H1 (cell line): ENCODE results near the gene RPL7A. TPM values are rescaled to one million over a fixed set of nuclear protein-coding genes. Genes with fewer than 3 reads are reported as not detected.

Experiments used
- CTCF ChIA-PET: fragments of 300-600 bp; sonication (Branson Sonifier 250); formaldehyde crosslinking; loops from one replicate; lab custom pipeline; 2021; ENCODE audit not compliant: partially characterized antibody; lab: Charles Lee
- POLR2A ChIA-PET: fragments of 300-600 bp; sonication (Branson Sonifier 250); formaldehyde crosslinking; loops from one replicate; lab custom pipeline; 2021; ENCODE audit warnings: inconsistent platforms; ENCODE audit not compliant: partially characterized antibody; lab: Charles Lee
- DNase-seq, 2 experiments: peaks; one replicate each; pipeline versions ENCODE4 v3.0.0 to v3.0.0-alpha.2; 2010 to 2022; ENCODE audit warnings: low spot score in 2 of 2, low read depth in 1 of 2, mixed read lengths in 1 of 2
- FAIRE-seq: peaks from 2 replicates; lab custom pipeline; 2011; peaks lifted over from hg19 to GRCh38; lab: Jason Lieb, UNC
- H2AFZ ChIP-seq: 2 replicates; pipeline ENCODE4 v1.8.1; 2012; ENCODE audit warnings: low read length, inconsistent platforms
- H2AK5ac ChIP-seq: 2 replicates; pipeline ENCODE4 v1.6.1; 2013; ENCODE audit warnings: low read depth, low read length
- H2BK120ac ChIP-seq: replicated peaks from 2 replicates; pipeline ENCODE3; 2013; ENCODE audit warnings: low read depth, low read length, inconsistent platforms
- H2BK12ac ChIP-seq: 2 replicates; pipeline ENCODE4 v1.6.1; 2013; ENCODE audit warnings: low read depth, low read length
- H2BK15ac ChIP-seq: 2 replicates; pipeline ENCODE4 v1.6.1; 2013; ENCODE audit warnings: low read length
- H2BK20ac ChIP-seq: 2 replicates; pipeline ENCODE4 v1.6.1; 2013; ENCODE audit warnings: low read length
- H2BK5ac ChIP-seq: 2 replicates; pipeline ENCODE4 v1.6.1; 2013; ENCODE audit warnings: low read depth, low read length
- H3K14ac ChIP-seq: 2 replicates; pipeline ENCODE4 v1.6.1; 2013; ENCODE audit warnings: inconsistent platforms; ENCODE audit not compliant: insufficient read length
- H3K18ac ChIP-seq: 2 replicates; pipeline ENCODE4 v1.6.1; 2013; ENCODE audit warnings: low read length; ENCODE audit errors: extremely low read depth
- H3K23ac ChIP-seq: 2 replicates; pipeline ENCODE4 v1.6.1; 2013; ENCODE audit warnings: inconsistent platforms; ENCODE audit not compliant: insufficient read length
- H3K23me2 ChIP-seq: 2 replicates; pipeline ENCODE4 v1.6.1; 2013; ENCODE audit warnings: low read depth, low read length
- H3K27ac ChIP-seq: 2 replicates; pipeline ENCODE4 v1.6.1; 2011; ENCODE audit warnings: low read depth, low read length, inconsistent platforms
- H3K27me3 ChIP-seq, 4 experiments: replicated peaks in 1 of 4; 1 replicate in 1 of 4; 2 replicates in 3 of 4; pipeline versions ENCODE4 v1.6.1 to v1.8.1; 2011 to 2013; ENCODE audit warnings: low read length in 3 of 4, mild to moderate bottlenecking in 3 of 4, inconsistent platforms in 2 of 4, mixed read lengths in 2 of 4, moderate library complexity in 1 of 4; ENCODE audit not compliant: control insufficient read depth in 3 of 4, insufficient read depth in 3 of 4; ENCODE audit errors: extremely low read depth in 1 of 4
- H3K36me3 ChIP-seq, 4 experiments: 2 replicates each; pipeline versions ENCODE4 v1.6.1 to v1.8.1; 2011 to 2013; ENCODE audit warnings: mild to moderate bottlenecking in 4 of 4, low read length in 3 of 4, moderate library complexity in 2 of 4, control low read depth in 1 of 4, inconsistent platforms in 1 of 4; ENCODE audit not compliant: insufficient read depth in 4 of 4, control insufficient read depth in 2 of 4
- H3K4ac ChIP-seq: replicated peaks from 2 replicates; pipeline ENCODE3; 2013; ENCODE audit warnings: low read length, low read depth, mixed read lengths, inconsistent platforms; ENCODE audit not compliant: insufficient read length
- H3K4me1 ChIP-seq, 4 experiments: replicated peaks in 1 of 4; 1 replicate in 1 of 4; 2 replicates in 3 of 4; pipeline versions ENCODE4 v1.6.1 to v1.8.1; 2011 to 2013; ENCODE audit warnings: low read length in 3 of 4, inconsistent platforms in 2 of 4, mixed read lengths in 1 of 4; ENCODE audit not compliant: insufficient read depth in 4 of 4, control insufficient read depth in 3 of 4
- H3K4me2 ChIP-seq, 2 experiments: 2 replicates each; pipeline versions ENCODE4 v1.6.1 to v1.8.1; 2011 to 2013; ENCODE audit warnings: low read depth in 2 of 2, low read length in 2 of 2, control low read depth in 1 of 2, inconsistent platforms in 1 of 2, mild to moderate bottlenecking in 1 of 2; ENCODE audit not compliant: insufficient read depth in 1 of 2
- H3K4me3 ChIP-seq, 4 experiments: fragments of 200-600, 300-600 bp in 1 of 4; sonication (generic), shearing (Covaris generic), sonication (Bioruptor Twin) in 1 of 4; 2 replicates each; pipeline versions ENCODE4 v1.5.1 to v1.8.1; 2011 to 2016; ENCODE audit warnings: low read length in 4 of 4, low read depth in 3 of 4, control low read depth in 2 of 4, inconsistent platforms in 2 of 4, mild to moderate bottlenecking in 2 of 4, mixed read lengths in 1 of 4, moderate library complexity in 1 of 4; ENCODE audit not compliant: insufficient read depth in 2 of 4; ENCODE audit errors: extremely low read depth in 1 of 4
- H3K56ac ChIP-seq: replicated peaks from 2 replicates; pipeline ENCODE3; 2013; ENCODE audit warnings: low read depth, mild to moderate bottlenecking, mixed read lengths, low read length, inconsistent platforms; ENCODE audit not compliant: insufficient read length
- H3K79me1 ChIP-seq: 2 replicates; pipeline ENCODE4 v1.6.1; 2013; ENCODE audit warnings: low read depth, low read length, control low read depth
- H3K79me2 ChIP-seq, 2 experiments: 2 replicates each; pipeline versions ENCODE4 v1.6.1 to v1.8.1; 2012 to 2013; ENCODE audit warnings: low read length in 2 of 2, mild to moderate bottlenecking in 2 of 2, inconsistent platforms in 1 of 2; ENCODE audit not compliant: insufficient read depth in 2 of 2, control insufficient read depth in 1 of 2
- H3K9ac ChIP-seq, 4 experiments: replicated peaks in 1 of 4; 1 replicate in 1 of 4; 2 replicates in 3 of 4; pipeline versions ENCODE4 v1.6.1 to v1.8.1; 2011 to 2013; ENCODE audit warnings: low read depth in 3 of 4, low read length in 3 of 4, control low read depth in 2 of 4, mild to moderate bottlenecking in 2 of 4, moderate library complexity in 2 of 4, inconsistent platforms in 1 of 4; ENCODE audit errors: extremely low read depth in 1 of 4
- H3K9me3 ChIP-seq, 2 experiments: 2 replicates each; pipeline versions ENCODE4 v1.6.1 to v1.8.1; 2012 to 2013; ENCODE audit warnings: mild to moderate bottlenecking in 2 of 2, moderate library complexity in 2 of 2, control low read depth in 1 of 2, inconsistent platforms in 1 of 2, low read depth in 1 of 2, low read length in 1 of 2, mixed read lengths in 1 of 2; ENCODE audit not compliant: insufficient read depth in 2 of 2
- H4K20me1 ChIP-seq, 2 experiments: replicated peaks in 1 of 2; 2 replicates each; pipeline versions ENCODE3 to v1.8.1; 2011 to 2013; ENCODE audit warnings: inconsistent platforms in 2 of 2, low read length in 2 of 2, mild to moderate bottlenecking in 1 of 2; ENCODE audit not compliant: insufficient read depth in 2 of 2, control insufficient read depth in 1 of 2
- H4K5ac ChIP-seq: 2 replicates; pipeline ENCODE4 v1.6.1; 2013; ENCODE audit warnings: low read length, low read depth, mixed read lengths, inconsistent platforms; ENCODE audit not compliant: insufficient read length
- H4K8ac ChIP-seq: 2 replicates; pipeline ENCODE4 v1.8.0; 2013; ENCODE audit warnings: mild to moderate bottlenecking, moderate library complexity, low read length, inconsistent platforms; ENCODE audit not compliant: insufficient read depth; ENCODE audit errors: extremely low read depth
- H4K91ac ChIP-seq: replicated peaks from 2 replicates; pipeline ENCODE3; 2013; ENCODE audit warnings: low read length, mixed read lengths, inconsistent platforms; ENCODE audit not compliant: insufficient read length
- ATF2 ChIP-seq: IDR thresholded peaks from 2 replicates; pipeline ENCODE4 v1.6.1; 2012; ENCODE audit warnings: low read length, inconsistent platforms
- GABPA ChIP-seq: IDR thresholded peaks from 2 replicates; pipeline ENCODE4 v1.6.1; 2011; ENCODE audit warnings: mild to moderate bottlenecking, low read length, moderate library complexity, borderline replicate concordance; ENCODE audit not compliant: insufficient read depth
- HDAC6 ChIP-seq: IDR thresholded peaks from one replicate; pipeline ENCODE4 v1.7.1; 2012; ENCODE audit warnings: low read depth, mild to moderate bottlenecking, inconsistent platforms, low read length, moderate library complexity
- PHF8 ChIP-seq: fragments of 200-600 bp; sonication (generic); conservative IDR thresholded peaks from 2 replicates; pipeline ENCODE4 v1.7.1; 2012; ENCODE audit warnings: low read depth, mild to moderate bottlenecking, inconsistent platforms, low read length, moderate library complexity
- RBBP5 ChIP-seq: IDR thresholded peaks from 2 replicates; pipeline ENCODE4 v1.7.1; 2012; ENCODE audit warnings: low read depth, mild to moderate bottlenecking, inconsistent platforms, low read length, moderate library complexity, borderline replicate concordance
- WGBS, 2 experiments: shearing (Covaris generic) in 1 of 2; methylation state at CpG; one replicate each; pipeline versions ENCODE4 v1.1.6 to v1.1.7; 2013 to 2015; ENCODE audit warnings: low lambda C conversion rate in 2 of 2, mixed read lengths in 2 of 2, inconsistent platforms in 1 of 2, low coverage in 1 of 2, missing lambda C conversion rate in 1 of 2; ENCODE audit not compliant: insufficient replicate concordance in 2 of 2, insufficient coverage in 1 of 2, insufficient read length in 1 of 2; ENCODE audit errors: extremely low coverage in 1 of 2, missing lambda C conversion rate in 1 of 2; 5-methylcytosine and 5-hydroxymethylcytosine counted together
- polyA plus RNA-seq, 7 experiments: library from polyadenylated mRNA; depleted of rRNA in 3 of 7; stranded (reverse) in 5 of 7; unstranded in 2 of 7; fragments of >200 nt in 5 of 7; fragments of 200-250 nt in 2 of 7; gene quantifications; 1 replicate in 5 of 7; 2 replicates in 1 of 7; 4 replicates in 1 of 7; pipeline versions ENCODE4 v1.2.1 to v1.2.3, GENCODE V29; 2011 to 2013; ENCODE audit warnings: missing spikeins in 2 of 7, mixed read lengths in 2 of 7
- total RNA-seq: library from RNA; stranded (reverse); fragmentation: NEBNext Ultra II Directional; extraction: Animal tissue kit (Norgen Biotek cat#: 25700); gene quantifications from 2 replicates; pipeline ENCODE4 v1.2.1, GENCODE V29; 2021
- TF ChIP-seq, protein P1 (sequence below): IDR thresholded peaks from 2 replicates; pipeline ENCODE4 v1.6.1; 2012; ENCODE audit warnings: inconsistent platforms

The RPL7A gene
- total and polyA plus RNA-seq, 2 of the 8 experiments (the other 6 are each of a cell fraction or from before 2014, with no cell fraction given) = 2,578 to 2,783 TPM

DNA sequence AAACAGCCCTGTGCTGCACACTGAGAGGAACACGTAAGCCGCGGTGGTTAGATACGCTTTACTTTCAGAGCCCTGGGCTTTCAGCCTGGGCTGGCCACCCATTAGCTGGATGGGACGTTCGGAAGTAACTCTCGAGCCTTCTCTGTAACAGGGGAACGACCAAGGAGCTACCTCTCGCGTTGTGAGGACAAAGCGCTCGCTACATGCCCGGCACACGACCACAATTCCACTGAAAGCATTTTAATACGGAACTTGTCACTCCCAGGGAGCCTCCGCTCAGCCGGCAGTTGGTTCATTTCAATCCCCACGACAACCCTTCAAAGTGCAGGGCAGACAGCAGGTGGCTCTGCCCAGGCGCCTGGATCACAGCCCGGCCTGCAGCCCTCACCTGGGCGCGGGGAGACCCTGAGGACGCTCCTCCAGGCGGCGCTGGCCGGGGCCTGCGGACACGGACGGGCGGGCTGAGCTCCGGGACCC, 7.9 kb downstream of the RPL7A start:
- Histone ChIP-seq H4K20me1 (peaks cover 11 to 13% of the 10 kb centered on the region in 2 experiments), H3K27ac (no peak overlapping the region), H2BK5ac (no peak overlapping the region), H2BK15ac (no peak overlapping the region), H3K14ac (no peak overlapping the region), H3K4me2 (peak overlapping the region; percentile 69 to 84), H2BK120ac (no peak overlapping the region), H3K9ac (peak overlapping the region in 3 of 4 experiments; percentile 75 to 84 (median 79); a peak in 6 of 7 replicates), H4K8ac (no peak overlapping the region; the same call in 1 of the 2 replicates), H2BK12ac (no peak overlapping the region), H3K79me2 (peaks cover 0 to 20% of the 10 kb centered on the region in 2 experiments; a peak in 2 of 4 replicates), H3K27me3 (no peaks in the 10 kb centered on the region), H3K79me1 (peaks cover 2% of the 10 kb centered on the region; the same call in 1 of the 2 replicates), H3K23ac (no peak overlapping the region), H2AFZ (no peak overlapping the region), H2BK20ac (no peak overlapping the region), H3K9me3 (no peaks in the 10 kb centered on the region), H3K4me3 (peak overlapping the region; percentile 72 to 97 (median 96)), H3K23me2 (peaks cover 2% of the 10 kb centered on the region; the same call in 1 of the 2 replicates), H4K5ac (no peak overlapping the region), H3K18ac (no peak overlapping the region), H3K56ac (no peak overlapping the region), H4K91ac (no peak overlapping the region), H3K4me1 (peaks cover 0 to 8% (median 3%) of the 10 kb centered on the region in 4 experiments; a peak in 5 of 7 replicates), H2AK5ac (no peak overlapping the region), H3K36me3 (peaks cover 8 to 32% (median 21%) of the 10 kb centered on the region in 4 experiments; a peak in 6 of 8 replicates), H3K4ac (no peak overlapping the region)
- TF ChIP-seq RBBP5 (no peak), ATF2 (no peak), HDAC6 (no peak), PHF8 (peak; percentile 5; the same call in 1 of the 2 replicates), GABPA (no peak)
- TF ChIP-seq, protein P1, sequence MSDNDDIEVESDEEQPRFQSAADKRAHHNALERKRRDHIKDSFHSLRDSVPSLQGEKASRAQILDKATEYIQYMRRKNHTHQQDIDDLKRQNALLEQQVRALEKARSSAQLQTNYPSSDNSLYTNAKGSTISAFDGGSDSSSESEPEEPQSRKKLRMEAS = no peak
- ChIA-PET POLR2A (interaction anchor here (0.9 to 16.1 kb wide), 12 partner anchors 11 to 324 kb away, joined by 3 to 461 read pairs (median 4); partner anchors contain the start of genes MED22, REXO4, RPL7A and STKLD1), CTCF (interaction anchor here (0.7 to 8.2 kb wide), 12 partner anchors 8 to 169 kb away, joined by 3 to 90 read pairs (median 5); partner anchors contain the start of genes MED22 and RPL7A)
- 3% methylated on average over 18 of the region's 31 CpGs; no CpG with 5 or more reads in 1 of the 2 experiments for WGBS, 2 experiments
- no peak for DNase-seq
- FAIRE-seq = no peak
